PC-9 (cell line): ENCODE results near the gene BHLHE41.

Experiments used
- CTCF ChIP-seq: fragments of 200-600 bp; sonication (generic); conservative IDR thresholded peaks from 2 replicates; pipeline ENCODE4 v1.6.1; 2017; ENCODE audit warnings: mixed run types, antibody characterized with exemption, mild to moderate bottlenecking, moderate library complexity
- EZH2 ChIP-seq: fragments of 200-600 bp; sonication (generic); IDR thresholded peaks from 2 replicates; pipeline ENCODE4 v1.8.0; 2017; ENCODE audit warnings: antibody characterized with exemption, low read depth

GRCh38 chr12:26138860-26139259 is 14.0 kb upstream of the BHLHE41 start:
- TF ChIP-seq CTCF (no peak), EZH2 (no peak)
